ENCODE measurements around the gene CYP4F22. TPM values are rescaled to one million over a fixed set of nuclear protein-coding genes. Genes with fewer than 3 reads are reported as not detected.
"Not testable (repeated sequence)": the region's sequence is repeated elsewhere in the genome, so short reads cannot be mapped to it uniquely, and the experiment has no call there.

CYP4F22 gene
- total RNA-seq, 3 donors from 2014 or later (not counting 1 experiment from before 2014, with no cell fraction given), result 2.2 to 3.1 (median 2.6) TPM

- Histone ChIP-seq H3K4me1 (ENCODE audit: control insufficient read depth, insufficient read depth, low read length) (peaks cover 3% of the 10 kb centered on the region), H3K27me3 (ENCODE audit: control insufficient read depth, insufficient read depth, low read length) (no peaks in the 10 kb centered on the region), H3K36me3 (ENCODE audit: control insufficient read depth, insufficient read depth, low read length) (no peaks in the 10 kb centered on the region), H3K27ac (ENCODE audit: low read length) (no peak overlapping the region), H3K4me3 (ENCODE audit: low read length) (no peak overlapping the region), H3K9me3 (ENCODE audit: control insufficient read depth, insufficient read depth, low read length) (peaks cover 4% of the 10 kb centered on the region)
- peaks cover 0 to 7% of the 10 kb centered on the region in 2 donors for H3K27me3 Mint-ChIP-seq (ENCODE audit: low read depth in 2 of 2)
- H3K36me3 Mint-ChIP-seq, result no peaks in the 10 kb centered on the region
- H3K4me1 Mint-ChIP-seq, result peaks cover 10 to 25% of the 10 kb centered on the region in 2 donors
- intact Hi-C loops (cut with micrococcal nuclease), result no loop called here
- no peaks in the 10 kb centered on the region for H3K9me3 Mint-ChIP-seq
- no peak for TF ChIP-seq CTCF (IDR thresholded peaks at IDR 0.05)
- peak in 1 of 2 donors; percentile 22 for DNase-seq
- 8% methylated on average over 2 of the region's 2 CpGs for WGBS (ENCODE audit: insufficient coverage)
- no peak for ATAC-seq
- no peak overlapping the region for H3K4me3 Mint-ChIP-seq
- peak overlapping the region; percentile 11 to 34 for H3K27ac Mint-ChIP-seq
Observed at GRCh38 chr19:15532779-15533521, 24.6 kb downstream of the CYP4F22 start.

DNA sequence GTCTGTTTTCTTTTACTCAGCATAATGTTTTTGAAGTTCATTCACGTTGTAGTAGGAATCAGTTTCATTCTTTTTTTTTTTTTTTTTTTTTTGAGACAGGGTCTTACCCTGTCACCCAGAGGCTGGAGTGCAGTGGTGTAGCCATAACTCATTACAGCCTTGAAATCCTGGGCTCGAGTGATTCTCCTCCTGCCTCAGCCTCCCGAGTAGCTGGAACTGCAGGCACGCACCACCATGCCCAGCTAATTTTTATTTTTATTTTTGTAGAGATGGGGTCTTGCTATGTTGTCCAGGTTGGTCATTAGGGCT lies 25.2 kb downstream of the CYP4F22 start:
- H3K4me3 ChIP-seq (ENCODE audit: low read length); H3K36me3 ChIP-seq (ENCODE audit: control insufficient read depth, insufficient read depth, low read length); H3K36me3 Mint-ChIP-seq; DNase-seq; H3K27me3 Mint-ChIP-seq (ENCODE audit: low read depth in 2 of 2); H3K9me3 ChIP-seq (ENCODE audit: control insufficient read depth, insufficient read depth, low read length); ATAC-seq; H3K4me3 Mint-ChIP-seq; H3K9me3 Mint-ChIP-seq; H3K4me1 ChIP-seq (ENCODE audit: control insufficient read depth, insufficient read depth, low read length); H3K27me3 ChIP-seq (ENCODE audit: control insufficient read depth, insufficient read depth, low read length); intact Hi-C loops (cut with micrococcal nuclease); H3K27ac ChIP-seq (ENCODE audit: low read length): not testable (repeated sequence)
- WGBS (ENCODE audit: insufficient coverage), result 64% methylated on average over 4 of the region's 4 CpGs
- Mint-ChIP-seq H3K27ac (peak overlapping the region; percentile 11 to 34), H3K4me1 (peaks cover 10 to 25% of the 10 kb centered on the region in 2 donors)

GRCh38 chr19:15534957-15535864 lies 26.9 kb downstream of the CYP4F22 start:
- no peak for TF ChIP-seq CTCF (IDR thresholded peaks at IDR 0.05)
- Histone ChIP-seq H3K27me3 (ENCODE audit: control insufficient read depth, insufficient read depth, low read length) (no peaks in the 10 kb centered on the region), H3K4me3 (ENCODE audit: low read length) (no peak overlapping the region), H3K4me1 (ENCODE audit: control insufficient read depth, insufficient read depth, low read length) (peaks cover 3% of the 10 kb centered on the region), H3K9me3 (ENCODE audit: control insufficient read depth, insufficient read depth, low read length) (no peaks in the 10 kb centered on the region), H3K36me3 (ENCODE audit: control insufficient read depth, insufficient read depth, low read length) (no peaks in the 10 kb centered on the region), H3K27ac (ENCODE audit: low read length) (no peak overlapping the region)
- DNase-seq, result no peak
- Mint-ChIP-seq H3K27ac (no peak overlapping the region), H3K4me1 (peaks cover 10 to 25% of the 10 kb centered on the region in 2 donors), H3K36me3 (no peaks in the 10 kb centered on the region), H3K4me3 (no peak overlapping the region), H3K27me3 (ENCODE audit: low read depth in 2 of 2) (peaks cover 0 to 7% of the 10 kb centered on the region in 2 donors), H3K9me3 (no peaks in the 10 kb centered on the region)
- intact Hi-C loops (cut with micrococcal nuclease), result no loop called here
- ATAC-seq, result no peak
- WGBS (ENCODE audit: insufficient coverage), result 68% methylated on average over 6 of the region's 6 CpGs

- TF ChIP-seq CTCF (IDR thresholded peaks at IDR 0.05), result no peak
- WGBS (ENCODE audit: insufficient coverage), result 73% methylated on average over 4 of the region's 4 CpGs
- H3K4me1 ChIP-seq (ENCODE audit: control insufficient read depth, insufficient read depth, low read length), result peaks cover 3% of the 10 kb centered on the region
- DNase-seq (no peak), ATAC-seq (no peak)
- H3K9me3 ChIP-seq (ENCODE audit: control insufficient read depth, insufficient read depth, low read length), result no peaks in the 10 kb centered on the region
- H3K36me3 ChIP-seq (ENCODE audit: control insufficient read depth, insufficient read depth, low read length), result no peaks in the 10 kb centered on the region
- Mint-ChIP-seq H3K9me3 (no peaks in the 10 kb centered on the region), H3K27me3 (ENCODE audit: low read depth in 2 of 2) (peaks cover 0 to 7% of the 10 kb centered on the region in 2 donors), H3K4me3 (no peak overlapping the region), H3K27ac (no peak overlapping the region), H3K4me1 (peaks cover 10 to 25% of the 10 kb centered on the region in 2 donors), H3K36me3 (no peaks in the 10 kb centered on the region)
- intact Hi-C loops (cut with micrococcal nuclease), result no loop called here
- no peak overlapping the region for H3K4me3 ChIP-seq (ENCODE audit: low read length)
- no peaks in the 10 kb centered on the region for H3K27me3 ChIP-seq (ENCODE audit: control insufficient read depth, insufficient read depth, low read length)
- no peak overlapping the region for H3K27ac ChIP-seq (ENCODE audit: low read length)
Observed at GRCh38 chr19:15536350-15536749, 28.0 kb downstream of the CYP4F22 start.
